Spleen (tissue), 11 donors: ENCODE measurements around the gene TEF. TPM values are rescaled to one million over a fixed set of nuclear protein-coding genes. Genes with fewer than 3 reads are reported as not detected.

ENCODE experiments used
- DNase-seq: peaks from one replicate; pipeline ENCODE4 v3.0.0-alpha.2; 2020
- H3K27ac ChIP-seq, 8 donors: fragments of 200-600 bp; sonication (generic) in 7 of 8; 1 replicate in 4 of 8; 2 replicates in 4 of 8; pipeline versions ENCODE4 v1.5.0 to v1.8.0; 2016 to 2021; ENCODE audit warnings: inconsistent platforms in 4 of 8, mild to moderate bottlenecking in 4 of 8, moderate library complexity in 1 of 8
- H3K27me3 ChIP-seq, 7 donors: fragments of 200-600 bp; sonication (generic) in 6 of 7; replicated peaks in 1 of 7; 1 replicate in 4 of 7; 2 replicates in 3 of 7; pipeline versions ENCODE4 v1.5.0 to v1.8.0; 2016 to 2021; ENCODE audit warnings: inconsistent platforms in 3 of 7, mild to moderate bottlenecking in 1 of 7
- H3K36me3 ChIP-seq, 6 donors: fragments of 200-600 bp; sonication (generic) in 5 of 6; 1 replicate in 4 of 6; 2 replicates in 2 of 6; pipeline versions ENCODE4 v1.5.0 to v1.8.0; 2016 to 2021; ENCODE audit warnings: inconsistent platforms in 2 of 6
- H3K4me1 ChIP-seq, 6 donors: fragments of 200-600 bp; sonication (generic) in 5 of 6; 1 replicate in 3 of 6; 2 replicates in 3 of 6; pipeline versions ENCODE4 v1.5.0 to v1.8.0; 2016 to 2021; ENCODE audit warnings: inconsistent platforms in 3 of 6
- H3K4me3 ChIP-seq, 8 donors: fragments of 200-600 bp; sonication (generic) in 7 of 8; 1 replicate in 4 of 8; 2 replicates in 4 of 8; pipeline versions ENCODE4 v1.5.0 to v1.8.0; 2016 to 2021; ENCODE audit warnings: inconsistent platforms in 4 of 8, mild to moderate bottlenecking in 4 of 8, moderate library complexity in 2 of 8
- H3K9me3 ChIP-seq, 8 donors: fragments of 200-600 bp; sonication (generic) in 7 of 8; 1 replicate in 4 of 8; 2 replicates in 4 of 8; pipeline versions ENCODE4 v1.5.0 to v1.8.0; 2016 to 2021; ENCODE audit warnings: inconsistent platforms in 4 of 8
- CTCF ChIP-seq, 11 experiments: fragments of 200-600 bp in 7 of 11; fragments of 450-650 bp in 4 of 11; sonication (generic) in 4 of 11; IDR thresholded peaks in 8 of 11; conservative IDR thresholded peaks in 3 of 11; 1 replicate in 7 of 11; 2 replicates in 4 of 11; pipeline versions ENCODE4 v1.4.0 to v1.8.0; 2016 to 2021; ENCODE audit warnings: antibody characterized with exemption in 11 of 11, inconsistent platforms in 4 of 11, mild to moderate bottlenecking in 1 of 11
- POLR2A ChIP-seq, 3 donors: fragments of 450-650 bp; IDR thresholded peaks; one replicate each; pipeline ENCODE4 v1.5.1; 2017; ENCODE audit warnings: antibody characterized with exemption in 3 of 3, mild to moderate bottlenecking in 1 of 3
- POLR2AphosphoS5 ChIP-seq, 3 donors: sonication (generic); formaldehyde crosslinking; IDR thresholded peaks; one replicate each; pipeline ENCODE4 v1.5.1; 2017; ENCODE audit warnings: antibody characterized with exemption in 3 of 3
- WGBS, 5 donors: extraction: QIAGEN DNeasy Blood & Tissue Kit in 3 of 5; methylation state at CpG; one replicate each; pipeline versions ENCODE4 v1.1.5 to v1.1.7; 2013 to 2018; 5-methylcytosine and 5-hydroxymethylcytosine counted together
- intact Hi-C: fragments of 100-400 bp; cut with DNase I; formaldehyde crosslinking; loops from one replicate; pipeline ENCODE4 v1.15.0; 2023; ENCODE audit warnings: low total_unique reads
- polyA plus RNA-seq, 3 donors: library from polyadenylated mRNA; stranded (reverse); fragments of 200-250 nt; gene quantifications; one replicate each; pipeline ENCODE4 v1.2.1, GENCODE V29; 2013
- small RNA-seq, 4 donors: library from RNA; depleted of rRNA; stranded (forward); fragments of <200 nt; gene quantifications; one replicate each; pipeline ENCODE3, GENCODE V24; 2016
- total RNA-seq, 7 donors: library from RNA; depleted of rRNA in 3 of 7; stranded (reverse); fragments of >200 nt in 3 of 7; fragmentation: NEBNext Ultra II Directional in 4 of 7; extraction: Animal tissue kit (Norgen Biotek cat#: 25700) in 4 of 7; gene quantifications; one replicate each; pipeline versions ENCODE4 v1.1.0 to v1.2.1, GENCODE V29; 2016 to 2021
- donor health status: healthy with polysubstance abuse.
- donor health status: DM: no; HTN: no; CAD: no; lungs with moderate emphysema.
- donor health status: DM: no; HTN: no; CAD: no.
- donor health status: Bipolar disorder and iron deficiency.
- donor health status: healthy.
- donor health status: DM: no; HTN: no; CAD: no.
- donor health status: DM: yes; HTN: yes; CAD: no.

TEF gene
- total and polyA plus RNA-seq, 10 donors: 2.2 to 29.9 (median 11.6) TPM

- peak within 1 kb of the TSS; percentile 67 to 98 (median 92) for H3K4me3 ChIP-seq
- peaks cover 0 to 15% (median 2%) of the 10 kb centered on the region in 6 donors for H3K36me3 ChIP-seq
- WGBS, 5 donors: 0 to 1% (median 1%) methylated on average over 38 to 85 of the region's 85 CpGs
- H3K9me3 ChIP-seq: no peaks in the 10 kb centered on the region
- peak; percentile 99 for DNase-seq
- intact Hi-C loops: no loop called here
- H3K27me3 ChIP-seq: peaks cover 0 to 3% (median 0%) of the 10 kb centered on the region in 7 donors
- peak within 1 kb of the TSS; percentile 94 to 100 (median 99) for H3K27ac ChIP-seq
- H3K4me1 ChIP-seq: peaks cover 10 to 51% (median 36%) of the 10 kb centered on the region in 6 donors
- TF ChIP-seq CTCF (IDR thresholded peaks at IDR 0.05 in 8 of 11, conservative IDR thresholded peaks at IDR 0.05 in 3 of 11) (peak in 4 of 11 experiments; percentile 5 to 20 (median 13)), POLR2A (IDR thresholded peaks at IDR 0.05) (peak; percentile 98 to 99 (median 99)), POLR2AphosphoS5 (IDR thresholded peaks at IDR 0.05) (peak; percentile 100)
Observed at GRCh38 chr22:41446639-41447434, 65.1 kb downstream of the TEF start, which contains the start of gene TOB2. Gene TOB2, minus strand, starts transcription at chr22:41446801. Its CDS starts 9,456 bp downstream, at chr22:41437345.

GRCh38 chr22:41447435-41448188 is 65.9 kb downstream of the TEF start:
- peaks cover 6 to 43% (median 29%) of the 10 kb centered on the region in 6 donors for H3K4me1 ChIP-seq
- peaks cover 0 to 8% (median 2%) of the 10 kb centered on the region in 6 donors for H3K36me3 ChIP-seq
- 0 to 1% (median 1%) methylated on average over 41 to 63 of the region's 63 CpGs for WGBS, 5 donors
- intact Hi-C loops: no loop called here
- peaks cover 0 to 3% (median 0%) of the 10 kb centered on the region in 7 donors for H3K27me3 ChIP-seq
- peak overlapping the region; percentile 67 to 98 (median 92) for H3K4me3 ChIP-seq
- peak; percentile 92 for DNase-seq
- peak overlapping the region; percentile 94 to 100 (median 99) for H3K27ac ChIP-seq
- TF ChIP-seq POLR2A (IDR thresholded peaks at IDR 0.05) (peak in 1 of 3 donors; percentile 36), POLR2AphosphoS5 (IDR thresholded peaks at IDR 0.05) (no peak), CTCF (IDR thresholded peaks at IDR 0.05 in 8 of 11, conservative IDR thresholded peaks at IDR 0.05 in 3 of 11) (peak in 1 of 11 experiments; percentile 3)
- no peaks in the 10 kb centered on the region for H3K9me3 ChIP-seq

GRCh38 chr22:41448189-41448808 is 66.6 kb downstream of the TEF start:
- H3K4me3 ChIP-seq: peak overlapping the region; percentile 67 to 98 (median 92)
- H3K9me3 ChIP-seq: no peaks in the 10 kb centered on the region
- peaks cover 4 to 36% (median 22%) of the 10 kb centered on the region in 6 donors for H3K4me1 ChIP-seq
- peaks cover 0 to under 1% (median 0%) of the 10 kb centered on the region in 6 donors for H3K36me3 ChIP-seq
- 0 to 1% (median 0%) methylated on average over 28 of the region's 28 CpGs for WGBS, 5 donors
- TF ChIP-seq POLR2AphosphoS5 (IDR thresholded peaks at IDR 0.05): peak; percentile 93 to 97 (median 93)
- peak; percentile 66 to 84 (median 76) for TF ChIP-seq POLR2A (IDR thresholded peaks at IDR 0.05)
- peak in 1 of 11 experiments; percentile 7 for TF ChIP-seq CTCF (IDR thresholded peaks at IDR 0.05 in 8 of 11, conservative IDR thresholded peaks at IDR 0.05 in 3 of 11)
- DNase-seq: peak; percentile 96
- H3K27me3 ChIP-seq: peaks cover 0 to 3% (median 0%) of the 10 kb centered on the region in 7 donors
- peak overlapping the region; percentile 94 to 100 (median 99) for H3K27ac ChIP-seq
- intact Hi-C loops: no loop called here

Small RNAs within 50 kb of the gene (small RNA-seq; reads per million reads assigned to genes)
- 0 reads per million in 4 donors for gene RNU6-495P

Other genes starting within 250 kb of the TEF start
- gene L3MBTL2, start 176.6 kb upstream of the TEF start, total RNA-seq: 10 to 100 TPM; 15.7 to 33.8 (median 26.5) TPM
- gene L3MBTL2, start 176.6 kb upstream of the TEF start, polyA plus RNA-seq: 10 to 100 TPM; 11.4 to 18.2 (median 12.6) TPM
- gene CHADL, start 141.0 kb upstream of the TEF start, total RNA-seq: 1 to 10 TPM in 4 of 7 donors, under 1 TPM in 2, not detected in 1; 0.40 to 2.2 (median 1.2) TPM
- gene CHADL, start 141.0 kb upstream of the TEF start, polyA plus RNA-seq: 1 to 10 TPM in 1 of 3 donors, under 1 TPM in 2; 0.89 to 1.3 (median 0.96) TPM
- 10 to 100 TPM; 36.6 to 53.4 (median 43.7) TPM for gene RANGAP1, start 95.8 kb upstream of the TEF start, total RNA-seq
- gene RANGAP1, start 95.8 kb upstream of the TEF start, polyA plus RNA-seq: 10 to 100 TPM; 26.8 to 52.8 (median 29.0) TPM
- 10 to 100 TPM; 38.7 to 59.1 (median 53.7) TPM for gene ZC3H7B, start 80.4 kb upstream of the TEF start, total RNA-seq
- 10 to 100 TPM; 10.5 to 34.2 (median 11.8) TPM for gene ZC3H7B, start 80.4 kb upstream of the TEF start, polyA plus RNA-seq
- gene TOB2, start 64.9 kb downstream of the TEF start, total RNA-seq: 10 to 100 TPM; 30.9 to 52.4 (median 44.8) TPM
- gene TOB2, start 64.9 kb downstream of the TEF start, polyA plus RNA-seq: 10 to 100 TPM in 1 of 3 donors, 1 to 10 TPM in 2; 7.5 to 17.1 (median 8.9) TPM
- 10 to 100 TPM; 29.6 to 41.2 (median 34.7) TPM for gene PHF5A, start 86.8 kb downstream of the TEF start, total RNA-seq
- 10 to 100 TPM; 35.3 to 67.5 (median 50.3) TPM for gene PHF5A, start 86.8 kb downstream of the TEF start, polyA plus RNA-seq
- gene ACO2, start 87.2 kb downstream of the TEF start, total RNA-seq: 10 to 100 TPM; 51.7 to 82.0 (median 76.2) TPM
- gene ACO2, start 87.2 kb downstream of the TEF start, polyA plus RNA-seq: 10 to 100 TPM; 21.4 to 31.7 (median 25.5) TPM
- 10 to 100 TPM; 14.4 to 30.9 (median 22.4) TPM for gene POLR3H, start 162.5 kb downstream of the TEF start, total RNA-seq
- 10 to 100 TPM; 12.6 to 24.3 (median 14.6) TPM for gene POLR3H, start 162.5 kb downstream of the TEF start, polyA plus RNA-seq
- under 1 TPM in 4 of 7 donors, not detected in 3; 0.19 to 0.73 (median 0.28) TPM for gene CSDC2, start 179.1 kb downstream of the TEF start, total RNA-seq
- under 1 TPM; 0.37 to 0.73 (median 0.58) TPM for gene CSDC2, start 179.1 kb downstream of the TEF start, polyA plus RNA-seq
- 10 to 100 TPM; 15.1 to 25.0 (median 15.9) TPM for gene PMM1, start 207.9 kb downstream of the TEF start, total RNA-seq
- 10 to 100 TPM; 18.9 to 20.2 (median 20.2) TPM for gene PMM1, start 207.9 kb downstream of the TEF start, polyA plus RNA-seq
- gene DESI1, start 239.1 kb downstream of the TEF start, total RNA-seq: 10 to 100 TPM; 17.5 to 29.8 (median 24.5) TPM
- 10 to 100 TPM in 1 of 3 donors, 1 to 10 TPM in 2; 8.1 to 13.5 (median 9.8) TPM for gene DESI1, start 239.1 kb downstream of the TEF start, polyA plus RNA-seq
- 100 to 1,000 TPM; 122 to 183 (median 156) TPM for gene XRCC6, start 239.4 kb downstream of the TEF start, total RNA-seq
- gene XRCC6, start 239.4 kb downstream of the TEF start, polyA plus RNA-seq: 100 to 1,000 TPM in 2 of 3 donors, 10 to 100 TPM in 1; 93.6 to 129 (median 128) TPM